Measurements from ENCODE around the gene FCN1. TPM values are rescaled to one million over a fixed set of nuclear protein-coding genes. Genes with fewer than 3 reads are reported as not detected.

FCN1 gene
- total and polyA plus RNA-seq, 2 experiments from 2014 or later: not detected

DNA sequence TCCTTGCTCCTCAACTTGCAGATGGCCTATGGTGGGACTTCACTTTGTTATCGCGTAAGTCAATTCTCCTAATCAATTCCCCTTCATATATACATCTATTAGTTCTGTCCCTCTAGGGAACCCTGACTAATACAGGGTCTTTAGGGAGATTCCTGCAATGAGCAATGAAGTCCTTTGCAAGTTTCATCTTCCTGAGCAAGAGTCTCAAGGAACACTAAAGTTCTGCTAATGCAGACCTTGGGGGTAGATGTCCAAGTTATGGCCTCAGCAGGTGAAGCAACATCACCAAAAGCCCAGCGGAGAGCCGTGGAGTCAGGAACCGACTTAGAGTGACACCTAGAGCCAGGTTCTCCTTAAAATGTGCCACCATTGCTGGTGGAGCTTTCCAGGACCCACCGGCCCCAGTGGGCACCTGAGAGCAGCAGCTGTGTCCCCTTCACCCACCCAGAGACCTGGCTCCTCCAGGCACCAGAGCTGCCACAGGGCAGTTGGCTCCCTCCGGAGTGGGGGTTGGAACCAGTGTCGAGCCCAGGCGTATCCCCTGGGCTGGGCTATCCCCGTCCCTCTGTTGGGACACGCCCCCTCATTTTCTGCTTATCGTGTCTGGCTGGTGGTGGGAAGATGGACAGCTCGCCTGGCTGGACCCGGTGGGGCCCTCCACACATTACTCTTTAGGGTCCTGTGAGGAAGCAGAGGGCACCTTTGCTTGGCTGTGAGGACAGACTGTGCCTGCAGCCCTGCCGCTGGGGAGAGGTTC lies 10.9 kb upstream of the FCN1 start:
- Histone ChIP-seq H3K27me3 (no peaks in the 10 kb centered on the region), H3K4me2 (no peak overlapping the region), H3K27ac (no peak overlapping the region), H3K36me3 (replicated peaks; ENCODE audit: insufficient read depth, low read depth) (no peaks in the 10 kb centered on the region), H3K4me1 (ENCODE audit: insufficient read depth) (no peaks in the 10 kb centered on the region), H2AFZ (no peak overlapping the region), H3K4me3 (no peak overlapping the region), H4K20me1 (ENCODE audit: insufficient read depth, poor library complexity, severe bottlenecking) (no peaks in the 10 kb centered on the region), H3K9me3 (ENCODE audit: low read depth) (no peaks in the 10 kb centered on the region), H3K79me2 (no peaks in the 10 kb centered on the region), H3K9me2 (replicated peaks; ENCODE audit: insufficient read depth) (no peaks in the 10 kb centered on the region)
- no peak for DNase-seq (ENCODE audit: low spot score)
- TF ChIP-seq EZH2 (IDR thresholded peaks at IDR 0.05; ENCODE audit: borderline replicate concordance) (no peak), EZH2phosphoT487 (IDR thresholded peaks at IDR 0.05; ENCODE audit: low read depth, severe bottlenecking, unreplicated experiment) (no peak)
- TF ChIP-seq, protein P1, sequence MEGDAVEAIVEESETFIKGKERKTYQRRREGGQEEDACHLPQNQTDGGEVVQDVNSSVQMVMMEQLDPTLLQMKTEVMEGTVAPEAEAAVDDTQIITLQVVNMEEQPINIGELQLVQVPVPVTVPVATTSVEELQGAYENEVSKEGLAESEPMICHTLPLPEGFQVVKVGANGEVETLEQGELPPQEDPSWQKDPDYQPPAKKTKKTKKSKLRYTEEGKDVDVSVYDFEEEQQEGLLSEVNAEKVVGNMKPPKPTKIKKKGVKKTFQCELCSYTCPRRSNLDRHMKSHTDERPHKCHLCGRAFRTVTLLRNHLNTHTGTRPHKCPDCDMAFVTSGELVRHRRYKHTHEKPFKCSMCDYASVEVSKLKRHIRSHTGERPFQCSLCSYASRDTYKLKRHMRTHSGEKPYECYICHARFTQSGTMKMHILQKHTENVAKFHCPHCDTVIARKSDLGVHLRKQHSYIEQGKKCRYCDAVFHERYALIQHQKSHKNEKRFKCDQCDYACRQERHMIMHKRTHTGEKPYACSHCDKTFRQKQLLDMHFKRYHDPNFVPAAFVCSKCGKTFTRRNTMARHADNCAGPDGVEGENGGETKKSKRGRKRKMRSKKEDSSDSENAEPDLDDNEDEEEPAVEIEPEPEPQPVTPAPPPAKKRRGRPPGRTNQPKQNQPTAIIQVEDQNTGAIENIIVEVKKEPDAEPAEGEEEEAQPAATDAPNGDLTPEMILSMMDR (IDR thresholded peaks at IDR 0.05; ENCODE audit: poor library complexity): no peak
- WGBS (ENCODE audit: low lambda C conversion rate, missing lambda C conversion rate): 83% methylated on average over 15 of the region's 15 CpGs

DNA sequence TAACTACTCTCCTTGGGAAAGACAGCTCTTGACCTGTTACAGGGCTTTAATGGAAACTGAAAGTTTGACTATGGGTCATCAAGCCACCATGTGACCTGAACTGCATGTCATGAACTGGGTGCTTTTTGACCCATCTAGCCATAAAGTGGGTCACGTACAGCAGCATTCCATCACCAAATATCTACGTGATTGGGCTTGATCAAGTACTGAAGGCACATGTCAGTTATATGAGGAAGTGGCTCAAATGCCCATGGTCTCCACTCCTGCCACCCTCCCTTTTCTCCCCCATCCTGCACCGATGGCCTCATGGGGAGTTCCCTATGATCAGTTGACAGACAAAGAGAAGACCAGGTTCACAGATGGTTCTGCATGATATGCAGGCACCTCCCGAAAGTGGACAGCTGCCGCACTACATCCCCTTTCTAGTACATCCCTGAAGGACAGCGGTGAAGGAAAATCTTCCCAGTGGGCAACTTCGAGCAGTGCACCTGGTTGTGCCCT lies 7.3 kb upstream of the FCN1 start:
- no peaks in the 10 kb centered on the region for H3K79me2 ChIP-seq
- WGBS (ENCODE audit: low lambda C conversion rate, missing lambda C conversion rate): 90% methylated on average over 7 of the region's 7 CpGs
- TF ChIP-seq, protein P1 (IDR thresholded peaks at IDR 0.05; ENCODE audit: poor library complexity): no peak
- TF ChIP-seq EZH2 (IDR thresholded peaks at IDR 0.05; ENCODE audit: borderline replicate concordance) (no peak), EZH2phosphoT487 (IDR thresholded peaks at IDR 0.05; ENCODE audit: low read depth, severe bottlenecking, unreplicated experiment) (no peak)
- H4K20me1 ChIP-seq (ENCODE audit: insufficient read depth, poor library complexity, severe bottlenecking): no peaks in the 10 kb centered on the region
- no peak overlapping the region for H2AFZ ChIP-seq
- no peaks in the 10 kb centered on the region for H3K36me3 ChIP-seq (replicated peaks; ENCODE audit: insufficient read depth, low read depth)
- no peak overlapping the region for H3K27ac ChIP-seq
- no peak for DNase-seq (ENCODE audit: low spot score)
- no peaks in the 10 kb centered on the region for H3K4me1 ChIP-seq (ENCODE audit: insufficient read depth)
- H3K4me2 ChIP-seq: no peak overlapping the region
- H3K4me3 ChIP-seq: no peak overlapping the region
- no peaks in the 10 kb centered on the region for H3K9me2 ChIP-seq (replicated peaks; ENCODE audit: insufficient read depth)
- H3K9me3 ChIP-seq (ENCODE audit: low read depth): no peaks in the 10 kb centered on the region
- no peaks in the 10 kb centered on the region for H3K27me3 ChIP-seq

DNA sequence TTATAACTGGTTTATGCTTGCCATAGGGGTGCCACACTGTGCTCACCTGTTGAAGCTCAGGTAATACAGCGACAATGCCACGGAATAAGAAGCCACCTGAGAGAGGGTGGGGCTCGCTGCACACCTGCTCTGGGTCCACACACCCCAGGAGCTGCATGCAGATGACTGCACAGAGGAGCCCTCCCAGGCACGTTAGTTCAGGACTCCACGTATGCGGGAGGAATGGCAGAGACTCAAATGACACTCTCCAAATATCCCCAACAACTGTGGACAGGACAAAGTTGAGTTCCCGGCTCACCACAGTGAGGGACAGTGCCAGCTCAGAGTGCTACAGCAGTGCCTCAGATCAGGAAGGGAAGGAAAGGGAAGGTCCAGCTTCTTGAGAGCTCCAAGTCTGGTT lies 5.8 kb upstream of the FCN1 start:
- Histone ChIP-seq H3K79me2 (no peaks in the 10 kb centered on the region), H3K27ac (no peak overlapping the region), H3K4me3 (no peak overlapping the region), H2AFZ (no peak overlapping the region), H3K4me1 (ENCODE audit: insufficient read depth) (no peaks in the 10 kb centered on the region), H3K4me2 (no peak overlapping the region), H3K27me3 (no peaks in the 10 kb centered on the region), H3K9me3 (ENCODE audit: low read depth) (no peaks in the 10 kb centered on the region), H4K20me1 (ENCODE audit: insufficient read depth, poor library complexity, severe bottlenecking) (no peaks in the 10 kb centered on the region), H3K36me3 (replicated peaks; ENCODE audit: insufficient read depth, low read depth) (no peaks in the 10 kb centered on the region), H3K9me2 (replicated peaks; ENCODE audit: insufficient read depth) (no peaks in the 10 kb centered on the region)
- WGBS (ENCODE audit: low lambda C conversion rate, missing lambda C conversion rate): 88% methylated on average over 7 of the region's 7 CpGs
- DNase-seq (ENCODE audit: low spot score): no peak
- TF ChIP-seq, protein P1 (IDR thresholded peaks at IDR 0.05; ENCODE audit: poor library complexity): no peak
- no peak for TF ChIP-seq EZH2 (IDR thresholded peaks at IDR 0.05; ENCODE audit: borderline replicate concordance)
- no peak for TF ChIP-seq EZH2phosphoT487 (IDR thresholded peaks at IDR 0.05; ENCODE audit: low read depth, severe bottlenecking, unreplicated experiment)
